HG03025 (cell line): ENCODE data around the gene DNAH17.

ENCODE experiments used
- ATAC-seq: cut with Tn5 transposase; IDR thresholded peaks from one replicate; pipeline ENCODE4 v1.9.1; 2021; ENCODE audit warnings: mild to moderate bottlenecking, moderate library complexity; ENCODE audit not compliant: unreplicated experiment, low FRiP score

Gene DNAH17

DNA sequence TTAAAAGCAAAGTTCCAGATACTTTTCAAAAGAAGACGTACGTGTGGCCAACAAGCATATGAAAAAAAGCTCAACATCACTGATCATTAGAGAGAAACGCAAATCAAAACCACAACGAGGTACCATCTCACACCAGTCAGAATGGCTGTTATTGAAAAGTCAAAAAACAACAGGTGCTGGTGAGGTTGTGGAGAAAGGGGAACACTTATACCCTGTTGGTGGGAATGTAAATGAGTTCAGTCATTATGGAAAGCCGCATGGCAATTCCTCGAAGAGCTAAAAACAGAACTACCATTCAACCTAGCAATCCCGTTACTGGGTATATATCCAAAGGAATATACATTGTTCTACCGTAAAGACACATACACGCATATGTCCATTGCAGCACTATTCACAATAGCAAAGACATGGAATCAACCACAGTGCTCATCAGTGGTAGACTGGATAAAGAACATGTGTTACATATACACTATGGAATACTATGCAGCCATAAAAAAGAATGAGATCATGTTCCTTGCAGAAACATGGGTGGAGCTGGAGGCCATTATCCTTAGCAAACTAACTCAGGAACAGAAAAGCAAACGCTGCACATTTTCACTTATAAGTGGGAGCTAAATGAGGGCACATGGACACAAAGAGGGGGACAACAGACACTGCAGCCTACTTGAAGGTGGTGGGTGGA, 31.1 kb upstream of the DNAH17 start:
- no peak for ATAC-seq

DNA sequence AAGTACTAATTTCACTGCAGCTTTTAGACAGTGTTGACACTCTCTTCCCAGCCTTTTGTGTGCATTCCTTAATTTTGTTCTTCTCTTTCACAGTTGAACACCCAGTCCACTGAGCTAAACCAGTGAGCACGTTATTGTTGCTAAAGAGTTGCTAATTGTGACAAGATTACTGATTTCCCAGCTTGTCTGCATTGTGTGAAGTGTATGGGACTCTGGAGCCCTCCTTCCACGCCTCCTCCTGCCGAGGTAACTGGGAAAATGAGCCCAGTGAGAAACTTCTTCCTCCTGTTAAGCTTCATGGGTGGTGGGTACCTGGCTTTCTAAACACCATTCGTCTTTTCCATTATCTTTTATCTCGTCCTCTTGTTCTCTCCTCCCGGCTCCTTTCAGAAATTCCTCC, 29.8 kb upstream of the DNAH17 start:
- ATAC-seq = no peak

DNA sequence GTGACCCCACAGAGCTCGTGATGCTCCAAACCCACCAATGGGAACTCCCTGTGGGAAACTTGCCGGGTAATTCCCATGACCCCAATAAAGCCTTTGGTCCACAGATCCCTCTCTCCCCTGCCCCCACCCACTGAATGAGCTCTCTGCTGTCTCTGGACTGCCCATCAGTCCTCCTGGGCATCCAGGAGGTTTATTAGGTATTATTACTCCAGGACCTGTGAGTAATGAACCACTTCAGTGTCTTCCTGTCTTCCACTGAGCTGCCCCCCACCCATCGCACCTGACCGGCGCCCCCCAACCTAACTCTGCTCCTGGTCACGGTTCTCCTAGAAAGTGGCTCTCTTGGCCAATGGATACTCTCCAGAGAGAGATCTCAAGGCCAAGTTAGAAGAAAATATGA, 28.7 kb upstream of the DNAH17 start:
- ATAC-seq = no peak

DNA sequence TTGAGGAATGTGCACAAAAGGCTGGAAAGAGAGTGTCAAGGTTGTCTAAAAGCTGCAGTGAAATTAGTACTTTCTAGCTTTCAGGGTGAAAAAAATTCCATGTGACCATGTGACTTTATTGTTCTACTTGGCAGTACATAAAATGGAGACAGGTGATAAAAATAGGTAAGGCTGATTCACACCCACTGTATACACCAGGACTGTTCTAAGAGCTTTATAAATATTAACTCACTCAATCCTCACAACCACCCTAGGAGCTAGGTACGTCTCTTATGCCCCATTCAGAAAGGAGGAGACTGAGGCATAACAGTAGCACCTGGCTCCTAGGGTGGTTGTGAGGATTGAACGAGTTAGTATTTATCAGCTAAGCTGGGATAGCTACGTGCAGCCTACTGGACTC, 28.2 kb upstream of the DNAH17 start:
- no peak for ATAC-seq

DNA sequence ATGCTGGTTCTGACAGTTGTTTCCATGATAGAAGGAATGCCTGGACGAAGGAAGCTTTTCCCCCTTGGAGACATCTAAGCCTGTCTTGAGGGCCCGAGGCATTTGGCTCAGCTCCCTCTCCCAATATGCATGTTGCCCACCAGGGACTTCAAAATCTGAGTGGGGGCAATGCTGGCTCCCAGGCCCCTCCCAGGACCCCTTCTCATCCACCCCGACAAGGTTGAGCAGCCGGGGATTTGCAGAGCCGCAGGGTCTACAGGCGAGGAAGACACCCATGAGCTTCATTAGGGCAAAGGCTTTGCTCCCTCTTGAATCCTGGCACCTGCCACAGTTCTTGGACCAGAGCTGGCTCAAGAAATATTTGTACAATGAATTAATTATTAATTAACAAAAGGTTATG, 25.1 kb upstream of the DNAH17 start:
- no peak for ATAC-seq

DNA sequence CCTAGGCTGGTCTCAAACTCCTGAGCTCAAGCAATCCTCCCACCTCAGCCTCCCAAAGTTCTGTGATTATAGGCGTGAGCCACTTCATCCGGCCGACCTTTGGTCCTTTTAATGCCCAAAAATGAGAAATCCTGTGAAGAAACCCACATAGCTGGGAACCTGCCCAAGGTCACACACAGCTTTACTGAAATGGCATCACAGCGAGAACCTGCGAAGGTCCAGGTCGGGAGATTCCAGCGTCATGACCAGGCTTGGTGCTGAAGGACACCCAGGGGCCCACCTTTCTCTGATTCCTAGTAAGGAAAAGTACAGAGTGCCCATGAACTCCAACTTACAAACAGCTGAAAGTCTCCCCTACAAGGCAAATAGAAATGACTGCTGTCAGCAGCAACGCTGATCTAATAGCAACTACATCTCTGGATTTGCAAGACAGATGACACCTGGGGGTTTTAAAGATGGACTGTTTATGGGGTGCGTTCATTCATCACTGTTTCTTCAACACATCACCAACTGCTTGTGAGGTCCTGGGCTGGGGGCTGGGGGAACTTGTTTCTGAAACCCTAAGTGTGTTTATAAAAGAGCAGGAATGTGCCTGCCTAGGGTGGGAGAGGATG, 24.5 kb upstream of the DNAH17 start:
- ATAC-seq = no peak

DNA sequence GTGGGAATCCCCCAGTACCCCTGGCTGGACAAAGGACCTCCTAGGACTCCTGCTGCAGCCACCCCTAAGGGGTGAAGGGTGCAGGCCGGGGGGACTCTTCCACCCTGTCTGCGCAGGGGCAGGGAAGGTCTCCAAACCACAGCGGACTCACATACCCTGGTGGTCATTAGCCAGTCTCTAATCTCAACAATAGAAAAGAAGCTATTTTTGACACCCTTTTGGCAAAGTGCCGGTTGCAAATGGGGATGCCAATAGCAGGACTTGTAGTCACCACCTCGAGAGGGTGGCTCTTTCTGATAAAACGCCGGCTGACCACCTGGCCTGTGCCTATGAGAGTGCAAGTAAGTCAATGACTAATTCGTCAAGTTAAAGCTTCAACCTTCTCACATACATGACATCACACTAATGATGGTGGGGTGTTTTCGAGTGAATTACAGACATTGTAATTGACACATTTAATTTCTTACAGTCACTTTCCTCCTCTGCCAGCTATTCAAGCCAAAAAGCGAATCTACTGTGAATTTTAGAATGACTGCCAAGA, 23.1 kb upstream of the DNAH17 start:
- no peak for ATAC-seq

DNA sequence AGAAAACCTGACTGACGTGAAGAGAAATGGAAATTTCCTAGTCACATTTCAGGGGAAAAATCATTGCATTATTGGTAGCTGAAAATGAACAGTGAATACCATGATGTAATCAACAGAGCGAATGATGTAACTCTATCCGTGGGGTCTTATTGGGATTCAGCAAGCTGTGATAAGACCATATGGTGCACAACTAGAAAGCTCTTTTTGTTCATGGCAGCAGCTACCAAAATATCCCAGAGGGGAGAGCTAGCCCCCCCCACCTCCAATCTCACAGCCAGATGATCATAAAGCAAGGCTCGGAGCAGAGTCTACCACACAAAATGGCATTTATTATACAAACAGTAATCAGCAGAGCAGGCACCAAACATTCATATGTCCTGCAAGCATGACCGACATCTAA, 22.2 kb upstream of the DNAH17 start:
- ATAC-seq = no peak

DNA sequence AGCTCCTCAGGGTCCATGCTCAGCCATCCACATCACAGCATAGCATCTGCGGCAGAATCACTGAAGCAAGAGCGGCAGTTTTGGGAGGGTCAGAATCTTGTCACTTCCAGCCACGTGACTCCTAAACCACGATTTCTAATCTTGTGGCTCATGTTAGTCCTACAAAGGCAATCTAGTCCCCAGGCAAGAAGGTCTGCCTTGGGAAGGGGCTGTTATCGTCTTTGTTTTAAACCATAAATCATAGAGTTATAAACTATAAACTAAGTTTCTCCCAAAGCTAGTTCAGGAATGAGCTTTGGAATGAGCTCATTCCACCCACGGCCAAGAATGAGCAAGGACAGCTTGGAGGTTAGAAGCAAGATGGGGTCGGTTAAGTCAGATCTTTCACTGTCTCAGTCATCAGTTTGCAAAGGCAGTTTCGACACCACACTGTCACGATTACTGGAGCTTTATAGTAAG, 20.8 kb upstream of the DNAH17 start:
- ATAC-seq = no peak

DNA sequence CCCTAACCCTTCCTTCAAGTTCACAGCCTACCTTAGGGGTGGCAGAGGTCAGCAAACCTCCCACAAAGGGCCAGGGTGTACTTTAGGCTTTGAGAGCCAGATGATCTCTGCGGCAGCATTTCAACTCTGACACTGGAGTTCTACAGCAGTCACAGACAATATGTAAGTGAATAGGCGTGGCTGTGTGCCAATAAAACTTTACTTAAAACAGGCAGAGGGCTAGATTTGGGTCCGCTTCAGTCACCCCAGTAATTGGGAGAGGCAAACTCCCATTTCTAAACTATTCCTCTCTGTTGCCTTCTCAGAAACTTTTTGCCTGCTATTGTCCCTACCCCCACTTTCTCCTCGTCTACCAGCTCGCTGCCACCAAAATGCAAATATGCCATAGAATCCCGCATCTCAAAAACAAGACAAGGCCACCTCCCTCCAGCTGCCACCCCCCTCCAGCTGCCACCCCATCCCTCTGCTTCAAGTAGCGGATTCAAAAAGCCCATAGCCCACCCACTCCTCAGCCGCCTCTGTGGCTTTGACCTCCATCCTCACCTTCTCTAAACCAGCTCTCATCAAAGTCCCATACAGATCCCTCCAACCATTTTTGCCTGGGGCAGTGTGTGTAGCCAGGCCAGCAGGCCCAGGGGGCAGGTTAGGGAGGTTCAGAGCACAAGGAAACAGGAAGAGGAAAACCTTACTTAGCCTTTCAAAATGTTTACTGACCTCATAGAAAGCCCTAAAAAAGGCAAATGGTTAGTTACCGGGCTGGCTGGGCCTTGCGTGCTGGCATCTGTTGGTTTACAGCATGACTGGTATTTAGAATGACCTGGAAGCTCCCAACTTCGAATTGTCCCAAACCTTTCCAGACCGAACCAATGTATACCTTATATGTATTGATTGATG, 19.9 kb upstream of the DNAH17 start:
- ATAC-seq = no peak

DNA sequence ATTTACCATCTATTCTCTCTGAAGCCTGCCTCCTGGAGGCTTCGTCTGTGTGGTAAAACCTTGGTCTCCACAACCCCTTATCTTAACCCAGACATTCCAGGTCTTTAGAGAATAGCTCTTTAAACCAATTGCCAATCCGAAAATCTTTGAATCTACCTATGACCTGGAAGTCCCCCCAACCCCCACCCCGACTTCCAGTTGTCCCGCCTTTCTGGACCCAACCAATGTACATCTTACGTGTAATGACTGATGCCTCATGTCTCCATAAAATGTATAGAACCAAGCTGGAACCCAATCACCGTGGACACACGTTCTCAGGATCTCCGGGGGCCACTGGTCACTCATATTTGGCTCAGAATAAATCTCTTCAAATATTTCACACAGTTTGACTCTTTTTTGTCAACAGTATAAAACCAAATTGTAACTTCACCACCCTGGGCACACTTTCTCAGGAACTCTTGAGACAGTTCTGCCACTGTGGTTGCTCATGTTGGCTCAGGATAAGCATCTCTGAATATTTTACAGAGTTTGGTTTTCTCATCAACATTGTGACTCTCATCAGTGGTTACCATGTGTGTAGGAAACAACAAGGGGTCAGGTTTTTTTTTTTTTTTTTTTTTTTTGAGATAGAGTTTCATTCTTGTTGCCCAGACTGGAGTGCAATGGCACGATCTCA, 18.1 kb upstream of the DNAH17 start:
- no peak for ATAC-seq

DNA sequence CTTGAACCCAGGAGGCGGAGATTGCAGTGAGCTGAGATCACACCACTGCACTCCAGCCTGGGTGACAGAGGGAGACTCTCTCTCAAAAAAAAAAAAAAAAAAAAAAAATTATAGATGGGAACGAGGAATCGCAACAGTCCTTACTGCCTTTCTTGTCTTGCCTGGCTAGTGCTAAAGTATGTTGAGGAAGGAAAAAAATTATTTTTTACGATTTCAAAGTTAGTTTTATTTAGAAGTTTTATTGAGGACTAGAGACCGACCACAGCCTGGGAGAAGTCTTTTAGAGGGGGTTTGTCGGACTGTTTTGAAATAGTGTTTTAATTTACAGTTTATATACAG, 15.8 kb upstream of the DNAH17 start:
- no peak for ATAC-seq

DNA sequence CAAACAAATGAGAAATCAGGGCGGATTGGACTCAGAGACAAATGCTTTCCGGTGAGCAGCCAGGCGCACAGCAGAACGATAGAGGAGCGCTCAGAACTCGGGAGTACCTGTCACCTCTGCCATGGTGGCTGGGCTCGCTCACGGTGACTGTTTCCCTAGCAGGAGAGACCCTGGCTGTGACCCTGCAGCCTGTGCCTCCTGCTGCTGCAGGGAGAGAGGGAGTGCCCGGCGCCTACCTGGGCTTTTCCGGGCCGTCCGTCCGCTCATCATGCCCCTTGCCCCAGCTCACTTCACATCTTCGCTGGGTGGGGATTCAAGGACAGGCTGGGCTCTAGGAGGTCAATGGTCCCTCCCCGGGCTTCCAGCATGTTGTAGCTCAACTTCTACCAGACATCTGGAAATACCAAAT, 14.1 kb upstream of the DNAH17 start:
- no peak for ATAC-seq

DNA sequence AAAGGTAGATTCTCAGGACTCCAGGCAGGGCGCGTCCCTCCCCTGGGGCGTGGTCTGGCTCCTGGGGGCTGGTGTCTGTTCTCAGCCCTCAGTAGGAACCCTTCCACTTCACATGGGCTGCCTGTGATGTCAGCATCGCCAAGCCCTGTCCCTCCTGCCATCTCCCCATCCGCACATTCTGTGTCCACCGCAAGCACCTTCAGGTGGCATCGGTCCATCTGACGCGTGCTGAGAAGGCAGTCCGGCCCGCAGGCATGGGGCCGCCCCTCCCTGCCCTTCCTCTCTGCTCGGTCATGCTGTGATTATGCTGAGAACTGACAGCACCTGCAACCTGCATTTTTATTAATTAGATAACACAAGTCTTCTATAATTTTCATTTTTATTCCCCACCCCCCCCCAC, 12.7 kb upstream of the DNAH17 start:
- no peak for ATAC-seq

DNA sequence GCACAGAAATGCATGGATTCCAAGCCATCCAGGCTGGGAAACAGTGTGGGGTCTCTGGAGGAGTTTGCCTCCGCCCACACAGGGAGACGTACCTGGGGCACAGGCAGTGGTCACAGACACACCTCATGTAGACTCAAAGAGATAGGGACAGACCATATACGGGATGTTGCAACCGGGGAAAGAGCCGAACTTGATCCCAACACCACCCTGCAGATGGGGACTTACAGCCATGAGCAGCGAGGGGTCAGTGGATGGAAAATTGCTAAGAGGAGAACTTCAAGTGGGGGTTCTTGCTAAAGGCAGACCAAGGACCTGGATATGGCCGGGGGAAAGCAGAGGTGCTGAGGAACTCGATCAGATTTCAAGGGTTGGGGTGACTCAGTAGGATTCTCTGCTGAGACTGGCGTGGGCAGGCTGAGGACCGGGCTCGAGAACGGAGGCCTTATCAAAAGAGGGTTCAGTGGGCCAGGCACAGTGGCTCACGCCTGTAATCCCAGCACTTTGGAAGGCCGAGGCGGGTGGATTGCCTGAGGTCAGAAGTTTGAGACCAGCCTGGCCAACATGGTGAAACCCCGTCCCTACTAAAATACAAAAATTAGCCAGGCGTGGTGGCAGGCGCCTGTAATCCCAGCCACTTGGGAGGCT, 12.0 kb upstream of the DNAH17 start:
- no peak for ATAC-seq

DNA sequence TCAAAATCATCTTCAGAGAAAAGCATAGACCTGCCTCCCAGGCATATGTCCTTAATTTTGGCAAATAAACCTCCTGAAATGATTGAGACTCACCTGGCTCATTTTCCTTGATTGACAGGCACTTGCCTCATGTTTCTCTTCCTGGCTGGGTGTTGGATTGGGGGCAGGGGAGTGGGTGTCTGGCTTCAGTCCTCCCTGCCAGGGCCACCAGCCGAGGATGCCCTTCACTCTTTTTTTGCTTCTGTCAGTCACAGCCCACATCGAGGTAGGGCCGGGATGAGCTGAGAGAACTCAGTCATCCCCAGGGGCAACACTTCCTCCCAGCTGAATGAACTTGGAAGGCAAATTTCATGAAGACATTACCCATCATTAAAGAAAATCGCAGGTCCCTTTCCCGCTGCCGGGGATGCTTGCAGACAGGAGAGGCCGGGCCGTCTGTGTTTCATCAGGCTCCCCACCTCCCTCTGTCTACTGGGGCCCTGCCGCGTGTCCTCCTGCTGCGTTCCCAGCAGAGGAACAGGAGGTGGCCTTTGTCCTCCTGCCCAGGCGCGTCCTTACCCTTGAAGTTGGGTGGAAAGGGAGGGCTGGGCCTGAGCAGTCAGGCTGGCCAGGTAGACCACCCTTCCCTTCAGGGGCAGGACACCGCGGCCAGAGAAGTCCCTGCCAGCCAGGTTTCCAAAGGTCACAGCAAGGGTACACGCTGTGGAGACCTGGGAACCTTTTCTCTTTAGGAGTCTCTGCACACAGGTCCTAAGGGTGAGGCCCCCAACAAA, 11.2 kb upstream of the DNAH17 start:
- no peak for ATAC-seq

DNA sequence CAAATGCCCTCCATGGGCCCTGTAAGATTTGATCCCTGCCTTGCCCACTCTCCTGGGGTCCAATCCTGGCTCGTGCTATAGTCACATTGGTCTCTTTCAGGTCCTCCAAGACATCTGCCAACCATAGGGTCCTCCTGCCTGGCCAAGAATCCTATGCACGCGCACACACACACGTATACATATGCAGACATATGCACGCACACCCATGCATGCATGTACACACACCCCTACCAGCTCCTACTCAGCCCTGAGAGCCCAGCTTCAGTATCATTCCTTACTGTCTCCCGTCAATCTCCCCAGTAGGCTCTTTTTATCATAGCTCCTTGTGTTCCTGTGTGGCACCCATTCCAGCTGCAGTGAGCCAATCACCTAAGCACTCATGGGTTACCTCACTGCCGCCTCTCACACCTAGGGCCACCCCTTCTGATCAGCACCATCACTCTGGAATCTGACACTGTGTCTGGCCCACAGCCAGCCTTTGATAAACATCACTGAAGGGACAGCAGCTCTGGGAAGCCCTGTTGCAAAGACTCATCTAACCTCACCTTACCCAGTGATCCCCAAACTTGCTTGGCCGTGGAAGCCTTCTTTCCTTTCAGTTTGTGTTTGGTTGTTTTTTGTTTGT, 7.9 kb upstream of the DNAH17 start:
- ATAC-seq = no peak

DNA sequence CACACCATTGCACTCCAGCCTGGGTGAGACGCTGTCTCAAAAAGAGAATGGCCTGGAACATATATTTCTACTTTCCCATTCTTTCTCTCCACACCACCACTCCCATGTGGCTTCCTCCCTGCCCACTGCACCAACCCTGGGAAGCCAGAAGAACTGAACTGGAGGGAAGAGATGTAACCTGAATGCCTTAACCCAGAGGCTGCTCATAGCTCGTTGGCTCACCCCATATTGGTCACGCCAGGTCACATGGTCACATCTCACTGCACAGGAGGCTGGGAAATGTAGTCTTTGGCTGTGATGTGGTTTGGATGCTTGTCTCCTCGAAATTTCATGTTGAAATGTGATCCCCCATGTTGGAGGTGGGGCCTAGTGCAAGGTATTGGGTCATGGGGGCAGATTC, 5.9 kb upstream of the DNAH17 start:
- ATAC-seq = no peak

DNA sequence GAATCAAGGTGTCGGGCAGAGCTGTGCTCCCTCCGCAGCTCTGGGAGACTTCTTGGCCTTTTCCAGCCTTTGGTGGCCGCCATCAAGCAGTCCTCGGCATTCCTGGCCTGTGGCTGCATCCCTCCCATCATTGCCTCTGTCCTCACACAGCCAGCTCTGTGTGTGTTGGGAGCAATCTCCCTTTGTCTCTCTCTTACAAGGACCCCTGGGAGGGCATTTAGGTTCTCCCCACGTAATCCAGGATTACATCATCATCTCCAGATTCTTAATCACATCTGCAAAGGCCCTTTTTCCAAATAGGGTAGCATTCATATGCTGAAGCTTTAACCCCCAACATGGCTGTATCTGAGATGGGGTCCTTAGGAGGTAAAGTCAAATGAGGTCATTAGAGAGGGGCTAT, 4.1 kb upstream of the DNAH17 start:
- no peak for ATAC-seq
